ENCODE measurements around the gene SEPHS1.
"Not testable (repeated sequence)": the region's sequence is repeated elsewhere in the genome, so short reads cannot be mapped to it uniquely, and the experiment has no call there.

The SEPHS1 gene

DNA sequence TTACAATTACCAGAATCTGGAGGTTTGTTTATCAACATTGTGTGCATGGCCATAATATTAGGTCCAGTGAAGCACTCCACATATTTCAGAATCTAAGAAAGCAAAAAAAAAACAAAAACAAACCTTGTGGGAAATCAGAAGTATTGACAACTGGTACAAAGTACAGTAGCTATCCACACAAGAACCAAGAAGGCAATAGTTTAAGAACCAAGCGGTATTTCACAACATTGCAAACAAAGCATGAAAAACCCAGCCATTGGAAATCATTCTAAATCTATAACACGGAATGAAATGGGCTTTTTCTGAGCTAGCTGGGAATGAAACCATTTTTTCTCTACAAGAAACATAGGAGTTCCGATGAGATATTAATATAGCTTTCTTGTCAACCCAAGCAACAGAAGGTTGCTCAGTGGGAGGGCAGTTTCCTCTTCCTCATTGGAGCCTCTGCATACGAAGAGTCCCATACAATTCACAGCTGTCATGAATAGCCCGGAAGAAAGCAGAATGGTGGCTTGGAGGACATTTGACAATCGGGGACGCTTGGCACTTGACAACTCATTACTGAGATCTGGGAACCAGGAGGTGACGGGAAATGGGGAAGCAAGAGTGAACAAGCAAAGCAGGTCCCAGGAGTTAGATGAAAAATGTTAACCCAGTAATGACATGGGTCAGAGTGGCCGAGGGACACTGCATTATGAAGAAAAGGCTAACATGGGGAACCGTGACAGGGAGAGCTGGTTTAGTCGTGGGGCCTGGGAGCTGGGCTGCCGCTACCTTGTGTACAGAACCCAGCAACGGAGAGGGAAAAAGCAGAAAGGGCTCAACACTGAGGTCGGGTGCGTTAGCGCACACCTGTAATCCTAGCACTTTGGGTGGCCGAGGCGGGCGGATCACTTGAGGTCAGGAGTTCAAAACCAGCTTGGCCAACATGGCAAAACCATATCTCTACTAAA lies 56.0 kb downstream of the SEPHS1 start:
- in situ Hi-C loops (cut with MboI; ENCODE audit: low sequenced_read_pairs) = no loop called here

DNA sequence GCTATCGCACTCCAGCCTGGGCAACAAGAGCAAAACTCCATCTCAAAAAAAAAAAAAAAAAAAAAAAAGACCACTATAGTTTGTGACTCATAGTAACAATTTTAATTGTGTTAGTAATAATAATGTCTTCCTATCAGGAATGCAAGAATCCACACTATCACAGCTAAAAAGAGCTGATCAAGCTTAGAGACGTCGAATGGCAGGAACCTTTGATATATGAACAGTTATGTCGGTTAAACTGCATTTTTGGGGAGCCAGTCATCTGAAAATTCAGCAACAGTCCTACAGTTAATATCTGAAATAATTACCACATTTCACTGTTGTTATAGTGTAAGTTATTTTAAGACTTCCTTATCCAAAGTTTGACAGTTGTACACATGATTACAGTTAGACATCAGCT lies 57.0 kb downstream of the SEPHS1 start:
- in situ Hi-C loops (cut with MboI; ENCODE audit: low sequenced_read_pairs) = no loop called here

DNA sequence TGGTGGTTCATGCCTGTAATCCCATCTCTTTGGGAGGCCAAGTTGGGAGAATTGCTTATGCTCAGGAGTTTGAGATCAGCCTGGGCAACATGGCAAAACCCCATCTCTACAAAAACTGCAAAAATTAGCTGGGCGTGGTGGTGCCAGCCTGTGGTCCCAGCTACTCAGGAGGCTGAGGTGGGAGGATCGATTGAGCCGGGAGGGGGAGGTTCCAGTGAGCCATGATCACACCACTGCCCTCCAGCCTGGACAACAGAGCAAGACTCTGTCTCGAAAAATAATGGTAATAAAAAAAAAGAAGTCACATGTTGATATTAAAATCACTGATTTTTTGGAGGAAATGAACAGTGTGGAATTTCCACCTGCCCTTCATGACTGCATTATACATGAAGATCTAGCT lies 64.0 kb downstream of the SEPHS1 start:
- in situ Hi-C loops (cut with MboI; ENCODE audit: low sequenced_read_pairs) = no loop called here

DNA sequence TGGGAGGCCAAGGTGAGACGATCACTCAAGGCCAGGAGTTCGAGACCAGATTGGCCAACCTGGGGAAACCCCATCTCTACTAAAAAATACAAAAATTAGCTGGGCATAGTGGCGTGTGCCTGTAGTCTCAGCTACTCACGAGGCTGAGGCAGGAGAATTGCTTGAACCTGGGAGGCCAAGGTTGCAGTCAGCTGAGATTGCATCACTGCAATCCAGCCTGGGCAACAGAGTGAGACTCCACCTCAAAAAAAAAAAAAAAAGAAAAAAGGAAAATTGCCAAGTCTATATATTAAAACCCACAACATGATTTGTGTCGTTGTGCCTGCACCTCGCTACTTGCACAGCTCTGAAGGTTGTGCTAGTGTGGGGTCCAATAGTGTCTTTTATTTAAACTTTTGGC lies 65.7 kb downstream of the SEPHS1 start:
- in situ Hi-C loops (cut with MboI; ENCODE audit: low sequenced_read_pairs) = not testable (repeated sequence)

DNA sequence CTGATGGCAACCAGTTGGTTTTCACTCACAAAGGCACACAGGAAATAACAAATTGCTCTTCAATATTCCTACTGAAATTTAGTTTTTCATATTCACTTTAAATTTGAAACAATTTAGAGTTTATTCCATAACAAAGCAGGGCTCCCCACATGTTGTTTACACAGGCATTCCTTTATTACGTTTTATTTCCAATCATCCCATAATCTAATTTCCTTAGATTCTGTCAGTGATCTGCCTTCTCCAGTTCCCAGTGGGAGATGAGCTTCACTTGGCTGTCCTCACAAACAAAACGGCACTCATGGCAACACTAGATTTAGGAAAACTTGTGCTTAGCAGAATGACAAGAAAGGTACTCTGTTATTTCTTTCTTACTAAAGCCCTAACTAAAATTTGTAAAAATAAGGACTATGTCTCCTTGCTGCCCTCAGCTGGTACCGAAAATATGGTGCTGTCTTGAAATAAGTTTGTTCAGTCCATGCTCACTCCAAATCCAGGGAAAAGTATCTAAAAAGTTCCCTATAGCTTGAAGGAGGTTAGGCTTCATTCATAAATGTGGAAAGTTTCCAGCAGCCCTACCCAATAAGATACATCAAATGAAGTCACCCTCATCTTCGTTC lies 71.2 kb downstream of the SEPHS1 start:
- in situ Hi-C loops (cut with MboI; ENCODE audit: low sequenced_read_pairs) = no loop called here

DNA sequence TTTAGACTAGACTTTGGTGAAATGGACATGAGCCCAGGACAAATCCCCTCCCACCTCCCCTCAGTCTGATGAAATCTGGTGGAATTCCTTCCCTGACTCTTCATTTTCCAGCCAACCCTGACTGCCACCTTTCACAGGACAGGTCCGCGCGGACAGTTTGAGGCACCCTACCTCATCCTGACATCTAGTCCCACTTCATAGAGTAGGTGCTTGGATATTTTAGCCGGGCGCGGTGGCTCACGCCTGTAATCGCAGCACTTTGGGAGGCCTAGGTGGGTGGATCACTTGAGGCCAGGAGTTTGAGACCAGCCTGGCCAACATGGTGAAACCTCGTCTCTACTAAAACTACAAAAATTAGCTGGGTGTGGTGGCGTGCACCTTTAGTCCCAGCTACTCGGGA lies 71.9 kb downstream of the SEPHS1 start:
- in situ Hi-C loops (cut with MboI; ENCODE audit: low sequenced_read_pairs) = not testable (repeated sequence)

DNA sequence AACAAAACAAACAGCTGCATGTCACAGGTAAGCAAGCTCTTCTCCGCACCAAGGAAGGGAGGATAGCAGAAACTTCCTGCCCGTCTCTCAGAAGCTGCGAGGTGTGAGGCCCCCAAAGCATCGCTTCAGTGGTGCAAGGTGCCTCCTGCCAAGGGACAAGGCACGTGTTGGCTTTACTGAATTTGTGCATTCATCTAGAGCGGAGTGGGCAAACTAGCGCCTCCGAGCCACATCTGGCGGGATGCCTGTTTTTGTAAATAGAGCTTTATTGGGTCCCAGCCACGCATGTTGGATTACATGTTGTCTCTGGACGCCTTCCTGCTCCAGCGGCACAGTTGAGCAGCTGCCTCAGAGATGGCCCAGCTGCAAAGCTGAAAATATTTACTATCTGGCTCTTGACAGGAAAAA lies 75.9 kb downstream of the SEPHS1 start:
- in situ Hi-C loops (cut with MboI; ENCODE audit: low sequenced_read_pairs) = no loop called here

DNA sequence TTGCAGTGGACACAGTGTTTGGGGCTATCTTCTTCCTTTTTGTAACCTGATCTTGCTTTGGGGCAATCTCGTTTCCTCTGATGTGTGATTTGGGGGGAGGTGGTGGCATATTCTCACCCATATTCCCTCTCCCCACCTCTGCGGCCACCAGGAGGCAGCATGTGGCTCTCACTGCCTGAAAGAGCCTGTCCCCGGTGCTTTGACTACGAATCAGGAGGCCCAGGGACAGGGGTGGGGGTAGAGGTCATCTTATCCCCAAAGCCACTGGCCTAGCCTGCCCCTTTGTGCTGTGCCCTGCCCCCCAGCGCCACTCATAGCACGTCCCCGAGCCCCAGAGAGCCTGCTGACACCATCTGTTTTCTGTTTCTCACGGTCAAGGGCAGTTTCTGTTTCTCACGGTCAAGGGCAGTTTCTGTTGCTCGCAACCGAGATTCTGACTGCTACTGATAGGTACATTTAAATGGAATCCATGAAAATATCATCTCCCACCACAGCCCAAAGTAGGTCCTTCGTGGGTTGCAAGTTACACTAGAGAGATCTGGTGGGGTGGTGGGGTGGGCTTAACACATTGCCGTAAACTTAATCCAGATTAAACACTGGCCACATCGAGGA lies 76.4 kb downstream of the SEPHS1 start:
- in situ Hi-C loops (cut with MboI; ENCODE audit: low sequenced_read_pairs) = no loop called here

DNA sequence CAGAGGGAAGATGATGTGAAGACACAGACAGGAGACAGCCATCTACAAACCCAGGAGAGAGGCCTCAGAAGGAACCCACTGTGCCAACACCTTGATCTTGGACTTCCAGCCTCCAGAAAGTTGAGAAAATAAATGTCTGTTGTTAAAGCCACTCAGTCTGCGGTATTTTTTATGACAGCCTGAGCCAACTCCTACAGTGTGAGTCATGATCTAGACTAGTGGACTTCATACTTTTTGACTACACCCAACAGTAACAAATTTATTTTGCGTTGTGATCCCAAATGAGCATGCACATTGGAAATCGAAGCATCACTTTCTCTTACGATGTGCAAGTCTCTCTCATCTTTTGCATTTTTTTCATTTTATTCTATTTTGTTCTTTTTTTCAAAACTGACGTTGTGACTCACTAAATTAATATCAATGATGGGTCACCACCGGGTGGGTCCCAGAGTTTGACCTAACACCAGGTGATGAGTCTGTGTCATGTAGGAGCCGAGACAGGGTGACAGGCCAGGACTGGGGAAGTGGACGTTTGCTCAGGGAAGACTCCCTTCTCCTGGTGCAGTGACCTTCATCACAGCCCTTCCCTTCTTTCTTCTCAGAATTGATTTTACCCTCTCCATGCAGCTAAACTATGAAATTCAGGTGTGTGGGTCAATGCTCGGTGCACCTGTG lies 77.1 kb downstream of the SEPHS1 start:
- in situ Hi-C loops (cut with MboI; ENCODE audit: low sequenced_read_pairs) = no loop called here

DNA sequence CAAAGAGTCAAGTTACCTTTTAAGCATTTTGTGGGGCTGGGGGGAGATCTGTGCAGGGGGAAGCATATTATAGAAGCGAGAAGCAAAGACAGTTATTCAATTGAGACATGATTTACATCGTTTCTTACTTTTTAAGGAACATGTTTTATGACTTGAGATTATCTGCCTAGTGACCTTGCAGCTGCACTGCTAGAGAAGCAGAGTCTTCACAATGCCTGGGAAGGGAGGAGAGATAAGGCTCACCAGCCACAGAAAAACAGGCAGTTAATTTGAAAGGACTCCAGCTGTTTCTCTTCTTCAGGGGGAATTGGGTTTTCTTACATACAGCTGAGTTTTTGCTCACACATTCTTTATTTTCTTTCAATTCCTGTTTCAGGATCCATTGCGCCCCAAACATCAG lies 79.3 kb downstream of the SEPHS1 start:
- in situ Hi-C loops (cut with MboI; ENCODE audit: low sequenced_read_pairs) = no loop called here

DNA sequence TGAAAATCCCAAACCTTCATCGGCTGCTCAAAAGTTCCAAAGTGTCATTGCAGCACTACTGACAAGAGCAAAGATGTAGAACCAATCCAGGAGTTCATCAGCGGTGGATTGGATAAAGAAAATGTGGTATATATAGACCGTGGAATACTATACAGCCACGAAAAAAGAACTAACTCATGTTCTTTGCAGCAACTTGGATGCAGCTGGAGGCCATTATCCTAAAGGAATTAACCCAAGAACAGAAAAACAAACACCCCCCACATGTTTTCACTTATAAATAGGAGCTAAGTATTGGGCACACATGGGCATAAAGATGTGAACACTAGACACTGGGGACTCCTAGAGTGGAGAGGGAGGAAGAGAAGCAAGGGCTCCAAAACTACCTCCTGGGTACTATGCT lies 79.8 kb downstream of the SEPHS1 start:
- in situ Hi-C loops (cut with MboI; ENCODE audit: low sequenced_read_pairs) = no loop called here

Data from HL-60/S4 (cell line).